ENCODE measurements around the gene HRH2. TPM values are rescaled to one million over a fixed set of nuclear protein-coding genes. Genes with fewer than 3 reads are reported as not detected.

The HRH2 gene
- total RNA-seq, 1 donor from 2014 or later: 4.3 TPM

DNA sequence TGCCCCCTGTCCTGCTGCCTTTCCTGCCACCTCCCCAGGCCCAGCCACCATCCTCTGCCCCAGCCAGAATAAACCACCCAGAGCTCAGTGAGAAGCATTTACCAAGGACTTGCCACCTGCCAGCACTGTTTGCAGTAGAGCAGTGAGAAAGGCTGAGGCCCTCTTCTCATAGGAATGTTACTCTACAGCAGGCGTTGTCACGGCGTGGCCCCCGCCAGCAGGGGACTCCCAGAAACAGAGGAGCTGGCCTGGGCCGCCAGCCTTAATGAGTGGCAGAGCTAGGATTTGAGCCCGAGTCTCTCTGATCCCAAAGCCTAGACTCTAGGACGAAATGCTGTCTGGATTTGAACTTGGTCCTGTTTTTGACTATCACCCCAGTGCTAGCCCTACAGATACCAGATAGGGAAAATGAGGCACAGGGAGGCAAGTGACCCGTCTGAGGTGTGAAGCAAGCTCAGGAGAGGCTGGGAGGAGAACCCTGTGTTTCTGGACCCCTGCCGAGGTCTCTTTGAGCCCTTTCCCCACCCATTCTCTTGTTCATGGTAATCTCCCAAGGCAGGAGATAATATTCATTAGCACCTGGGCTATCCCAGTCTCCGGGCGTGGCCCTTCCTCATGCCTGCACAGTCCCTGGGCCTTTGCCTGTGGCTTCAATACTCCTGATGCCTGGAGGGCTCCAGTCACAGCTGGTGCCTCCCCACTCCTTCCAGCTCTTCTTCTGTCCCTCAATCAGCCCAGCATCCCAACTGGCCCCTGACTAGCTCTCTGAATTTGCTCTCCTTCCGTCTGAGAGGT, 30.7 kb downstream of the HRH2 start:
- DNase-seq (ENCODE audit: low spot score): no peak
- intact Hi-C loops (cut with DNase I): no loop called here
- no peak for ATAC-seq

DNA sequence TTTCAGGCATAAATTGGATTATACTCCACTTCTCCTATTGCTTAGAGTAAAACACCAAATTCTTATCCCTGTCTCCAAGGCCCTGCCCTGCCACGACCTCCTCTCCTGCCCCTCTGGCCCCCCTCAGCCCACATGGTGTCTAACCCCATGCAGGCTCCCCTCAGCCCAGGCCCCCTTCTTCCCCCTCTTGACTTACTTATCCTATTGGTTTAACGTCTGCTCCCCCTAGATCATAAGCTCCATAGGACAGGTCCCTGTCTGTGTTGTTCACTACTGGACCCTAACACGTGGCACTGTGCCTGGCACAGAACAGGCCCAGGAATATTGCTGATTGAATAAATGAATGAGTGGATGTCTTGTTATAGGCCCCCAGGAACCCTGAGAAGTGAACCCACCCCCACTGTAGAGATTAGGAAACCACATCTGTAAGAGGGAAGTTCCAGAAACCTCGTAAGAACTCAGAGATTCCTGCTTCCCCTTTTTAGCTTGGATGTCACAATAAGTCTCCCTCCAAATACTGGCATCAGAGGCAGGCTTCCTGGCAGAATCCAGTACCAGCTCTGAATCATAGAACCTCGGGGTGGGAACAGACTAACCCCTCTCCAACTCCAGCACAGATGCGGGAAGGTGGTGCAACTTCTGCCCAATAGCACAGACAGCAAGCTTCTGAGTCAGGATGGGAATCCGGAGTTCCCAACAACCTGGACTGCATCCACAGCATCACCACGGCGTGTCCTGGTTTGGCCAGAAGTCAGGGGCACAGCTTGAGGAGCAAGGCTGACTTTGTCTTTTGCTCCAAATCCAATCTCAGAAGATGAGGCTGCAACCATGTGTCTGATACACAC, 31.5 kb downstream of the HRH2 start:
- ATAC-seq (peak; percentile 45), DNase-seq (ENCODE audit: low spot score) (no peak)
- intact Hi-C loops (cut with DNase I): no loop called here

DNA sequence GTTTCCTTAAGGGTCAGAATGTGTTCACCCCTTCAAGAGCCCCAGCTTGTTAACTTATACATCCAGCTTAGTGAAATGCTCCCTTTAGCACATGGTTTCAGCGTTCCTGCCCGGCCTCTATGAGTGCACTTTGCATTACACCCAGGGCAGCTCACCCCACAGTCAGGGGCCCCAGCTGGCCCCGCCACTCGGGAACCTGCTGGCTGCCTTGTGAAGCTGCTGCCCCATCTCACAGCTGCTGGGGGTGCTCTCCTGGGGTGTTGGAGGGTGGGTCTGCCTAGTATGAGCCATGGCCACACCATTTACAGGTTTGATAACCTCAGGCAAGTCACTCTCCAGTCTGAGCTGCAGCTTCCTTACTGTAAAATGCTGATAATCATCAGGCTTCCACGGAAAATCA, 32.2 kb downstream of the HRH2 start:
- DNase-seq (ENCODE audit: low spot score) (no peak), ATAC-seq (no peak)
- intact Hi-C loops (cut with DNase I): no loop called here

DNA sequence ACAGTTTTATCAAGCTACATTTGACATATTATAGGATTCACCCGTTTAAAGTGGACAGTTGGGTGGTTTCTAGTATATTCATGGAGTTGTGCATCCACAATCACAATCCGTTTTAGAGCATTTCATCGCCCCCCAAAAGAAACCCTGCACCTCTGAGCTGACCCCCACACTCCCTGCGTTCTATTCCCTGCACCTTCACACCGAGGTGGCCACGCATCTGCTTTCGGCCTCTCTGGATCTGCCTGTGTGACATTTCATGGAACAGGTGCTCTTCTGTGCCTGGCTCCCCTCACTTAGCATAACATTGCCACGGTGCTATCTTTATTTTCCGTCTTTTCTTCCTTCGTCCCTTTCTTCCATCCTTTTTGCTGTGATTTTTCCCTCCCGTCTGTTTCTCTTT, 32.7 kb downstream of the HRH2 start:
- intact Hi-C loops (cut with DNase I): no loop called here
- DNase-seq (ENCODE audit: low spot score): no peak

DNA sequence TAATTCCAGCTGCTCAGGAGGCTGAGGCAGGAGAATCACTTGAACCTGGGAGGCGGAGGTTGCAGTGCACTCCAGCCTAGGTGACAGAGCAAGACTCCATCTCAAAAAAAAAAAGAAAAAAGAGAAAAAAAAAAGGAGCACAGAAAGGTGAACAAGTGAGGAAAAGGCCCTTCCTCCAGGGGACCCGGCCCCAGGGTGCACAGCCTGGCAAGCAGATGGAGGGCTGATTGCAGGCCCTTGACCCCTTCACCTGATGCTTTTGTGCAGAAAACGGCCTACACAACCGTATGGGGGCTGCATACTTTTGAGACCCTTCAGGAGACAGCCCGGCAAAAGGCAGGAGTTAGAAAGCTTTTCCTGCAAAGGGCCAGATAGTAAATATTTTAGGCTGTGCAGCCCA, 33.9 kb downstream of the HRH2 start:
- no peak for DNase-seq (ENCODE audit: low spot score)
- intact Hi-C loops (cut with DNase I): no loop called here
- ATAC-seq: no peak

More for the DNA sequence above, 32.7 kb downstream of the HRH2 start:
- no peak for ATAC-seq

DNA sequence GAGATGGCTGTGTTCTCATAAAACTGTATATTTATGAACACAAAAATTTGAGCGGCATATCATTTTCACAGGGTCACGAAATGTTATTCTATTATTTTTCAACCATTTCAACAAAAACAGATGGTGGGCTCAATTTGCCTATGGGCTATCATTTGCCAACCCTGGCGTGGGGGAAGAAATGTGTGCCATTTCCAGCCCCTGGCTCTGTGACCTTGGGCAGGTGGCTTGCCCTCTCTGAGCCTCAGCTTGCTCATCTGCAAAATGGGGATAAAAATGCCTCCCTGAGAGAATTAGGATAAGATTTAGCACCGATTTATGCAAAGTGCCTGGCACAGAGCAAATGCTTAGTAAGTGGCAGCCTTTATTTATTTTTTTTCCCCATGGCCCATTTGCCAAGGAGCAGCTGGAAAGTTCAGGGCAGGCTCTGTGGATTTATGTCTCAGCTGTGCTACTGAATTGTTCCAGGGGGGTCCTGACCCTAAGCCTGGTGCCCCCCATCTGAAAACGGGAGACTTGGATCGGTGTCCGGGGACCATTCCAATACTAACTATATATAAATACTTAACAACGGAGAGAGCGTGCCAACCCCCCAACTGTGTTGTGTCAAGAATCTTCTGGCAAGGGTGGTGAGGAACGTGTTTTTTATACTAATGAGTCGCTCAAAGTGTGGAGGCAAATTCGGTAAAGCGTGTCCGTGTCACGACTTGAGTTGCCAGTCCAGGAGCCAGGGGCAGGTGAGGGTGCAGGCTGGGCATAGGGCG, 34.5 kb downstream of the HRH2 start:
- intact Hi-C loops (cut with DNase I): no loop called here
- DNase-seq (ENCODE audit: low spot score): no peak

DNA sequence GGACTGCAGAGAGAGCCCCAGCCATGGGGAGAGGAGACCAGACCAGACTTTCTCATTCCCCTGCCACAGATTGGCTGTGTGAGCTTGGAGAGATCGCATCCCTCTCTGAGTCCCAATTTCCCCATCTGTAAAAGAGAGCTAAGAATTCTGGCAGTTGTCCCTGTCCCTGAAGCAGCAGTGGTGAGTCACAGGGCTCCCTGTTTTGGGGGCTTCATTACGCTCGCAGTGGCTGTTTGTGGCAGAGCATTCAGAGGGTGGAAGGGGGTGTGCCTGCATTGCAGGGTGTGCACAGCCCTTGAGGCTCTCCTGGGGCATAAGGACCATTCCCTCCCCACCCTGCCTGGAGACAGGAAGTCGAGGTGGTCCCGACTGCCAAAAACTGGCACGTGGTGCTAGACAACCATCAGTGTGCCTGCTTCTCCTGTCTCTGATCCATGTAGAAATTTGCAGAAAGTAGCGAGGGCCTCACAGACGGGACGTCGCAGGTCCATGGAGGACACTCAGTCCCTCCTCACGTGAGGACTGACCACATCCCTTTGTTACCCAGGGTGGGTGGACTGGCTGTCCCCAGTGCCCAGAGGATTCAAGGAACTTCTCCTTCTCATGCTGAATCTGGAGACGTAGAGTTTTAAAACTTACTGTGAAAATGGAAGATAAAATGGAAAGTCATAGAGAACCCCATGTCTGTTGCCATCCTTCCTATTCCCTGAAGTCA, 35.3 kb downstream of the HRH2 start:
- DNase-seq (ENCODE audit: low spot score): no peak
- intact Hi-C loops (cut with DNase I): no loop called here
- no peak for ATAC-seq

More for the DNA sequence above, 34.5 kb downstream of the HRH2 start:
- no peak for ATAC-seq

DNA sequence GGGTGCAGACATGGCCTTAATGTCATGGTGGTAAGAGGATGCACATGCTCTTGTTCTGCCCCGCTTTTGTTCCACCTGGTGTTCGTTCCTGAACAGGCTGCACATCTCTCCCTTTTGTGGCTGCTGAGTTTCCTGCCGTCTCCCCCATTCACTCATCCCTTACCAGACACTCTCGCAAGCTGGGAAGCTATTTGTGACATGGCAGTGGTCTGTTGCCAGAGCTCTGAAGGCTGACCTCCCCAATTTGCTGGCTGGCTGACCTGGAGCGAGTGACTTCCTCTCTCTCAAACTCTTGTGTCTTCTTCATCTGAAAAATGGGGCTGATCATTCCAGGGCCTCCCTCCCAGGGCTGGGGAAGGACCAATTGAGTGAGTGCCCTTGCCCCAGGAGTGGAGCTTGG, 35.9 kb downstream of the HRH2 start:
- no peak for DNase-seq (ENCODE audit: low spot score)

DNA sequence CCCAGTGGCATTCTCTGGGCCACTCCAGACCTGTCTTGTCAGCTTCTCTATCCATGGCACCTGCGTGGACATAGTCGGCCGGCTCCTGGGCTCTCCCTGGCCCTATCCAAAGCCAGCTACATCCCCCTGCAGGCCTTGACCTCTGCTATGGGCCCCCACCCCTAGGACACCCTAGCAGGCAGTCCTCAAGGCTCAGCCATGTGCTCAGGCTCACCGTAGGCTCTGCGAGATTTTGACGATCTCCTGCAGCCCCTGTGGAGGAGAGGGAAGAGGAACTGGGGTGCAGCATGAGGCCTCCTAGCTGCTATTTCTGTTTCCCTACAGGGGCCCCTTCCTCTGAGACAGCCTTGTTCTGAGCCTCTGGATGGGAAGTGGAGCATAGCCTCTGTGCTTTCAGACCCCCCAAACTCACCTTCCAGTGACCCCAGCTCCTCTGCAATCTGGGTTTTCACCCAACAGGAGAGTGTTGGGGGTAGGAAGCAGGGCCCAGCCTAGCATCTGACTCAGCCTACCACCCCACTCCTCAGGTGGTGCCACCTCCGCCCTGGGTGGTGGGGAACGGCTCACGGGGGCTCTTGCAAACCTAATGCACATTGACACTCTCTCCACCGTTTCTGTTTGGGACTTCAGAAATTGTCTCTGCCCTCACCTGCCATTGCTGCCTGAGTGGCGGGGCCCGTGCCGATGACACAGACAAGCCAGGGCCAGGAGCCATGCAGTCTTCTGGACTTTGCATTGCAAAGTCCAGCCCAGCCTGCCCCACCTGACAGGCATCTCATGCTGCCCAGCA, 36.7 kb downstream of the HRH2 start:
- DNase-seq (ENCODE audit: low spot score): no peak
- peak; percentile 38 for ATAC-seq
- intact Hi-C loops (cut with DNase I): no loop called here

More for the DNA sequence above, 35.9 kb downstream of the HRH2 start:
- intact Hi-C loops (cut with DNase I): no loop called here
- no peak for ATAC-seq

DNA sequence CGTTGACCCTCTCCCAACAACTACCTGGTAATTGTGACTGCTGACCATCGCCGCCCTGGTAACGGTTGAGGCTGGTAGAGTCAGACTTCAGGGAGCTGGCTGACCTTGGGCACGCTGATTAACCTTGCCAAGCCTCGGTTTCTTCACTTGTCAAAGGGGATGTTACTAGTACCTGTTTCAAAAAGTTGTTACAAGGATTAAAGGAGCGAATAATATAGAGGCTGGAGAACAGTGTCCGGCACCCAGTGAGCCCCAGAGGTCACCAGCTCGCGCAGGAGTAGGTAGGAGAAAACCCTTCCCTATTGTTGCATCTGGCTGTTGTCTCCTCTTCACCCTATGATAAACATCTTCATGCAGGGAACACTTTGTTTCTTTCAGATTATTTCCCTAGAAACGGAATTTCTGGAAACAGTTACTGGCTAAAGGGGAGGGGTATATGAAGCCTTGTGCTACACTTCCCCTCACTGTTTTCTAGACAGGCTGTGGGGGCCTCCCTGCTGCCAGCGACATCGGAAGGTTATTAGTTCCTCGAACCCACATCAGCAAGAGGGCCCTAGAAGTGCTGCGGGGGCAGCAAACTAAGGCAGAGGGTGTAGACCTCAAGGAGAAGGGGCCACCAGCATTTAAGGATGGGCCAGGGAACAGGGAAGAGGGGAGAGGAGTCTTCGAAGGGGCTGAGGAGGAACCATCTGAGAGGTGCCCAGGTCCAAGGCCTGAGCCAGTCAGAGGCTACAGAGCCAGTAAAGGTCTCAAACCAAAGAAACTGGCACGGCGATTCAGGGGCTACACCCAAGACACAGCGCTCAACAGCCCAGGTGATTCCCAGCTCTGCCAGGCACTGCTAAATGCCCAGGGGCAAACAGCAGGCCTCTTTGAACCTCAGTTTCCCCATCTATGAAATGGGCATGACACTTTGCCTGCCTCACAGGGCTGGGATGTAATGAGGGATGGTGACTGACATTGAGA, 37.6 kb downstream of the HRH2 start:
- DNase-seq (ENCODE audit: low spot score): no peak
- peak; percentile 45 for ATAC-seq
- intact Hi-C loops (cut with DNase I): no loop called here

DNA sequence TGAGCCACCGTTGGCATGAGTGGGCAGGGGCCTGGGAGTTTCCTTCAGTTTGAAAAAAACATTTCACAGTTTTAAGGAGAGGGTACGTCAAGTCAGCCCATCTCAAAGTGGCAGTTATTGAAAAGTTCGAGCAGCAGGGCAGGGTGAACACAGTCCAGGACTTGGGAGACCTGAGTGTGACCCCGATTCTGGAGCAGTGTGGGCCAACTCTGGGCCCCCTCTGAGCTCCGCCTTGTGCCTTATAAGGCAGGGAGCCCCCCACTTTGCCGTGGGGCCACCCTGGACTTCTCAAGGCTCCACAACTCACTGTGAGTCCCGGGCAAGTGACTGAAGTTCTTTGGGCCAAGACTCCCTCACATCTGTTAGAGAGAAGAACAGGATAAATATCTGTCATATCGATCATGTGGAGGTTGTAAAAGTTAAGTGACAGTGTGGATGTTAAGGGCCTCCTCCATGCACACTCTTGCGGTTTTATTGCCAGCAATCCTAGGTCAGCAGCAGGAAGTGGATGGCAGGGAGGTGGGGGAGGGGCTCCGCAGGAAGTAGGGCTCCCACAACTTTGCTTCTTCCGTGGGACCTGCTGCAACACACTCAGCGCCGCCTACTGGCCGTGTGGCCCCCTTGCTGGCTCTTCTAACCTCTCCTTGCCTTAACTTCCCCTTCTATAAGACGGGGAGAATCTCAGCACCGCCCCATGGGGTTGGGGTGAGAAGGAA, 38.4 kb downstream of the HRH2 start:
- intact Hi-C loops (cut with DNase I): no loop called here
- peak; percentile 81 for DNase-seq (ENCODE audit: low spot score)

DNA sequence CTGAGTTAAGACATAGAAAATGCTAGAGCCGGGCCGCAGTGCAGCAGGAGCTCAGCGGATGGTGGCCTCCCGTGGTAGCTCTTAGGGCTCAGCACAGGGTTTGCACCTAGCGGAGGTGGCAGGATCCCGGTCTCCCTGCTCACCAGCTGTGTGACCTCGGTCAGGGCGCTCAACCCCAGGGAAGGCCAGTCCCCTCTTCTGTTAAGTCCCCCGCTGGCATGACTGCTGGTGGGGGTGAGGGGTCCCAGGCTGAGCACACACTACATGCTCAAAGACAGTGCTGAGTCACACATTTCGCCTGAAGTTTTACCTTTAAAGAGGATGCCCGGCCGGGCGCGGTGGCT, 39.0 kb downstream of the HRH2 start:
- no peak for ATAC-seq
- DNase-seq (ENCODE audit: low spot score): no peak
- intact Hi-C loops (cut with DNase I): no loop called here

More for the DNA sequence above, 38.4 kb downstream of the HRH2 start:
- ATAC-seq: peak; percentile 78

DNA sequence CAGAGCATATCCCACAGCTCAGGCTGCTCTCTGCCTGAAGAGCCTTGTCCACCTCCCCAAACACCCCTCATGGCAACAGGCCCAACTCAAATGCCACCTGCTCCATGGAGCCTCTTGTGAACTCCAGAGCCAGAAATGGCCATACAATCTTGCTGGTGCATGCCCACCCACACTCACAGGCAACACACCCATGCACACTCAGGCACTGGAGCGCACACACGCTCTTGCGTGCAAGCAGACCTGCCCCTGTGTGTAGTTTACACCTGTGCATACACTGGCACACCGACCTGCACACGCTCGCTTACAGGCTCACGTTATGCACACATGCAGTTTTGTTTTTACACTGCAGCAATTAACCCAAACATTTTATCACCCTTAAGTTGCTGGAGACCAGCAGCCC, 40.0 kb downstream of the HRH2 start:
- DNase-seq (ENCODE audit: low spot score) (no peak), ATAC-seq (no peak)
- intact Hi-C loops (cut with DNase I): no loop called here

DNA sequence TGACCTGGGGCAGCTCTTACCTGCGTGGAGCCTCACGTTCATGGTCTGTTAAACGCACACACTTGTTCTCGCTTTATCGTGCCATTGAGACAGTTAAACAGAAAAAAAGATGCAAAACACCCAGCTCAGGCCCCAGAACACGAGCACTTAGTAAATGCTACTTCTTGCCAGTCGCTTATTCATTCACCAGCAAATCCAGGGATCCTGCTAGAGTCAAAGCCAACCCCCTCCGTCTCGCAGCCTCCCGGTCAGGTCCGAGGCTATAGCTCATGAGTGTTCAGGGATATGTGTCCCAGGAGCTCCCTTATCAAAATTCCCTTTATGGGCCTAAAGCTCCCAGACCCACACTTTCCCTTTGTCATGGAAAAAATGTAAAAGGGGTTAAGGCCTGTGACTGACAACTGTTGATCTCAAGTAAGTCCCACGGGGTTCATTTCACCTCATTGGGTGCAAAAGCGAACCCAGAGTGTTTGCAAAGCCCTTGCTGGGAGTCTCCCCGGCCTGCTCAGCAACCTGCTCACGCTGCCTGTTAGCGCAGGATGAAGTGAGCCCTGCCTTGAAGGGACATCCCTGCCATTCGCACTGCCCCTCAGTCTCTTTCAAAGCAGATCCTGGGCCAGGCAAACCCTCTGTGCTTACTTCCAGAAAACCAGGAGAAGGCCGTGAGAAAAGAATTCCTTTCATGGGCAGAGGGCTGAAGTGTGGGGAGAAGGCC, 40.7 kb downstream of the HRH2 start:
- DNase-seq (ENCODE audit: low spot score) (peak; percentile 39), ATAC-seq (no peak)
- intact Hi-C loops (cut with DNase I): no loop called here

DNA sequence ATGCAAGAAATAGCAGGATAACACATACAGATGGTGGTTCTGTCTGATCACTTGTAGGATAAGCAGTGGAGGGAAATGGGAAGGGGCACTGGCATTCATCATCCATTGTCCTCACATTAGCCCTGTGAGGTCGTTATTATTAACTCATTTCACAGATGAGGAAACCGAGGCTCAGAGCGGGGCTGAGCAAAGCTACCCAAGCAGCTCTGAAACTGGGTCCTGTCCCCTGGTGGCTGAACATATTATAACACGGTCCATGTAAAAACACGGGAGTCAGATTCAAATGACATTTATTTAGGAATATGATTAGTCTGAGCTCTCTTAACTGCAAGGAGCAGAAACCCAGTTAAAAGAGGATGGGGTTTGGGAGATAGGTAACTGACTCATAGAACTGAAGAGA, 43.1 kb downstream of the HRH2 start:
- peak; percentile 34 for DNase-seq (ENCODE audit: low spot score)
- intact Hi-C loops (cut with DNase I): no loop called here
- no peak for ATAC-seq

DNA sequence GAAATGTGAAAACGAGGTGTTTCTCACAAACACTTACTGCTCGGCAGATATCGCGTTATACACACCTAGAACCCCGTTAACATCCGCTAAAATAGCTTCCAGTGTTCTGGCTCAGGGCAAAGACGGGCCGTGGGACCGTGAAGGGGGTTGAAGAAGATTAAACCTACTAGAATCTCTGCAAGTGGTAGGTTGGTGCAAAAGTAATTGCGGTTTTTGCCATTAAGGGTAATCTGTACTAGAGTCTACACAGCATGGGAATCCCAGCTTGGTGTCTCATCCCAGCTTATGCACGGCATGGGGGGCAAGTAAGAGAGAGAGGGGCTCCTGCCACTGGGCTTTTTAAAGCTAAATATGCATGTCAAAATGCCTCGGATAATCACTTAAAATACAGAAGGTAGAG, 43.9 kb downstream of the HRH2 start:
- intact Hi-C loops (cut with DNase I): no loop called here
- ATAC-seq (no peak), DNase-seq (ENCODE audit: low spot score) (no peak)

Measured in sciatic nerve (tissue), 2 donors.